ENCODE data around the gene TOX2.

The TOX2 gene

GRCh38 chr20:43949741-43950618, 35.3 kb downstream of the TOX2 start:
- no peak overlapping the region for H3K27ac ChIP-seq (ENCODE audit: low read length)
- H3K4me3 ChIP-seq (ENCODE audit: low read depth in 1 of 2, low read length in 2 of 2) = no peak overlapping the region
- peaks cover 0 to 6% of the 10 kb centered on the region in 2 donors for H3K4me1 ChIP-seq (ENCODE audit: control insufficient read depth in 1 of 2, insufficient read depth in 2 of 2, low read length in 2 of 2)
- no peaks in the 10 kb centered on the region for H3K9me3 ChIP-seq (ENCODE audit: control insufficient read depth in 1 of 2, low read length in 2 of 2)
- no peaks in the 10 kb centered on the region for H3K27me3 ChIP-seq (ENCODE audit: low read depth, low read length)
- H3K36me3 ChIP-seq (ENCODE audit: control insufficient read depth in 1 of 2, insufficient read depth in 2 of 2, low read length in 2 of 2) = no peaks in the 10 kb centered on the region

GRCh38 chr20:43953919-43954592, 39.4 kb downstream of the TOX2 start:
- peaks cover 6 to 12% of the 10 kb centered on the region in 2 donors for H3K4me1 ChIP-seq (ENCODE audit: control insufficient read depth in 1 of 2, insufficient read depth in 2 of 2, low read length in 2 of 2)
- no peaks in the 10 kb centered on the region for H3K9me3 ChIP-seq (ENCODE audit: control insufficient read depth in 1 of 2, low read length in 2 of 2)
- peaks cover 3% of the 10 kb centered on the region for H3K27me3 ChIP-seq (ENCODE audit: low read depth, low read length)
- no peak overlapping the region for H3K27ac ChIP-seq (ENCODE audit: low read length)
- H3K36me3 ChIP-seq (ENCODE audit: control insufficient read depth in 1 of 2, insufficient read depth in 2 of 2, low read length in 2 of 2) = no peaks in the 10 kb centered on the region
- no peak overlapping the region for H3K4me3 ChIP-seq (ENCODE audit: low read depth in 1 of 2, low read length in 2 of 2)

GRCh38 chr20:43954704-43955061, 40.0 kb downstream of the TOX2 start:
- H3K36me3 ChIP-seq (ENCODE audit: control insufficient read depth in 1 of 2, insufficient read depth in 2 of 2, low read length in 2 of 2) = no peaks in the 10 kb centered on the region
- peaks cover 4% of the 10 kb centered on the region for H3K27me3 ChIP-seq (ENCODE audit: low read depth, low read length)
- no peaks in the 10 kb centered on the region for H3K9me3 ChIP-seq (ENCODE audit: control insufficient read depth in 1 of 2, low read length in 2 of 2)
- no peak overlapping the region for H3K4me3 ChIP-seq (ENCODE audit: low read depth in 1 of 2, low read length in 2 of 2)
- peaks cover 13 to 15% of the 10 kb centered on the region in 2 donors for H3K4me1 ChIP-seq (ENCODE audit: control insufficient read depth in 1 of 2, insufficient read depth in 2 of 2, low read length in 2 of 2)
- H3K27ac ChIP-seq (ENCODE audit: low read length) = no peak overlapping the region

DNA sequence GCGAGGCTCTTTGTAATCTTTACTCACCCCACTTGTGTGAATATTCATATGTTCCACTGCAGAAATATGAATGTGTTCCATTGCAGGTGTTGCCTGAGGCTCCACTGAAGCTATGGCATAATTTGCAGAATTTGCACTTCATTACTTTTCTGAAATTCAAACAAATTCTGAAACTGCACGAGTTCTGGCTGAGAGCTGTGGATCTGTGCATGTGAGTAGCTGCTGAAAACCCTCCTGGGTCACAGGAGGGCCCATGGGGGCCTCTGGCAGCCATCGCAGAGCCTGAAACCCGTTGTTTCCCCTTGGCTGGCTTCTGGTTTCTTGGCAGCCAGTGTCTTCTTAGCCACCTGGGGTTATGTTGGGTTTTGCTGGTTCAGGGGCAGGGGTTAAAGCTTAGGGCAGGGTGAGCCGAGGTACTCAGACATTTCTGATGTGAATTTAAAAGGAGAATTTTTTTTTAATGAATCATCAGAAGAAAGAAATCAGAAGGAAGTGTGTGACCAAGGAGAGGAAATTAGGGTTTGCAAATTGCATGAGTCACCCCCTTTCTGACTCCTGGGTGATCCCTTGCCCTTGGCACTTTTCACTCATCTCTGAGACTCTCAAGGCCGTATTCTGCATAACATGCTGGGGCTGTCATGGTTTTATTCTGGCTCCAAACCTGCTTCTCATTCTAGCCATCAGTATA, 40.6 kb downstream of the TOX2 start:
- no peaks in the 10 kb centered on the region for H3K36me3 ChIP-seq (ENCODE audit: control insufficient read depth in 1 of 2, insufficient read depth in 2 of 2, low read length in 2 of 2)
- peaks cover 4% of the 10 kb centered on the region for H3K27me3 ChIP-seq (ENCODE audit: low read depth, low read length)
- no peaks in the 10 kb centered on the region for H3K9me3 ChIP-seq (ENCODE audit: control insufficient read depth in 1 of 2, low read length in 2 of 2)
- peaks cover 15% of the 10 kb centered on the region in 2 donors for H3K4me1 ChIP-seq (ENCODE audit: control insufficient read depth in 1 of 2, insufficient read depth in 2 of 2, low read length in 2 of 2)
- no peak overlapping the region for H3K27ac ChIP-seq (ENCODE audit: low read length)
- no peak overlapping the region for H3K4me3 ChIP-seq (ENCODE audit: low read depth in 1 of 2, low read length in 2 of 2)

DNA sequence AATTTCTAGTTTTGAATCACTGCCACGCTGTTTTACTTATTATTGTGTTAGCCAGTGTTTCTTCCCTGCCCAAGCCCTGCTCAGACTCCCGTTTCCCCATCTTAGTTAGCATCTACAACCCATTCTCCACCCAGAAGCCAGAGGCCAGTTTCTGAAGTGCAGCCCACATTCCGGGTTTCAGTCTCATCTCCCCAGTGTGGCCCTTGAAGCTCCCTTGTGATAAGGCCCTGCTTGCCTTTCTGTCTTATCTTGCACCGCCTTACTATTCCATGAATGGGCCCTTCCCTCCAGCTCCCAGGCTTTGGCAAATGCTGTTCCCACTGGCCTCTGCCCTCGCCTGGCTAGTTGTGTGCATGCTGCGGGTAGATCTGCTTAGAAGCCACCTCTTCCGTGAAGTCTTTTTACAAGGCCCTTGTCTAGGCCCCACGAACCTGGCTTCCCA, 41.1 kb downstream of the TOX2 start:
- Histone ChIP-seq H3K27ac (ENCODE audit: low read length) (peak overlapping the region; percentile 4), H3K27me3 (ENCODE audit: low read depth, low read length) (peaks cover 4% of the 10 kb centered on the region), H3K4me1 (ENCODE audit: control insufficient read depth in 1 of 2, insufficient read depth in 2 of 2, low read length in 2 of 2) (peaks cover 15% of the 10 kb centered on the region in 2 donors), H3K9me3 (ENCODE audit: control insufficient read depth in 1 of 2, low read length in 2 of 2) (no peaks in the 10 kb centered on the region), H3K36me3 (ENCODE audit: control insufficient read depth in 1 of 2, insufficient read depth in 2 of 2, low read length in 2 of 2) (no peaks in the 10 kb centered on the region), H3K4me3 (ENCODE audit: low read depth in 1 of 2, low read length in 2 of 2) (no peak overlapping the region)

DNA sequence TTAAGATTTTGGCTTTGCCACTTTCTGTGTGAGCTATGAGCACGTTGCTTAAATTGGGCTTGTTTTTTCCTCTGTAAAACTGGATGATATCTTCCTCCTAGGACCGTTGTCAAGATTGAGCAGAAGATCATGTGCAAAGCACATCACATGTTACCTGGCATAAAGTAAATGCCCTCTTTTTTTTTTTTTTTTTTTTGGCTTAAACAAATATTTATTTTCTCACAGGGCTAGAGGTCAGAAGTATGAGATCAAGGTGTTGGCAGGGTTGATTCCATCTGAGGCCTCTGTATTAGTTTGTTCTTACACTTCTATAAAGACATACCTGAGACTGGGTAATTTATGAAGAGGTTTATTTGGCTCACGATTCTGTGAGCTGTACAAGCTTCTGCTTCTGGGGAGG, 42.7 kb downstream of the TOX2 start:
- no peak overlapping the region for H3K4me3 ChIP-seq (ENCODE audit: low read depth in 1 of 2, low read length in 2 of 2)
- H3K27ac ChIP-seq (ENCODE audit: low read length) = no peak overlapping the region
- H3K4me1 ChIP-seq (ENCODE audit: control insufficient read depth in 1 of 2, insufficient read depth in 2 of 2, low read length in 2 of 2) = peaks cover 15% of the 10 kb centered on the region in 2 donors
- no peaks in the 10 kb centered on the region for H3K9me3 ChIP-seq (ENCODE audit: control insufficient read depth in 1 of 2, low read length in 2 of 2)
- peaks cover 4% of the 10 kb centered on the region for H3K27me3 ChIP-seq (ENCODE audit: low read depth, low read length)
- no peaks in the 10 kb centered on the region for H3K36me3 ChIP-seq (ENCODE audit: control insufficient read depth in 1 of 2, insufficient read depth in 2 of 2, low read length in 2 of 2)

DNA sequence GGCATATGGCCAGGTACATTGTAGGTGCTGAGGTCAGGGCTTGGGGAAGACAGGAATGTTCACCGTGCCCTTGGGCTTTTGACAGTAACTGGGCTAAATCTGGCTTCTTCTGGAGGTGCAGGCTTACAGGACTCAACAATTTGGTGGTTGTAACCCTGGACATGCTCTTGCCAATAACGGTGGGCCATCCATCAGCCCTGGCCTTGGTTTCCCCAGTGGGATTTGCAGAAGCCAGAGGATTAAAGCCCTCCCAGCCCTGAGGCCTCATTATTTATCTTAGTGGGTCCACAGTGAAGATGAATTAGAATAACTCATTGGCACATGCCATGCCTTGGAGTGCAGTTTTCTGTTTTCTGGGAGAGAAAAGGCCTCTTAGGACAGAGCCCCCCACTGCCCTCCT, 44.0 kb downstream of the TOX2 start:
- no peaks in the 10 kb centered on the region for H3K36me3 ChIP-seq (ENCODE audit: control insufficient read depth in 1 of 2, insufficient read depth in 2 of 2, low read length in 2 of 2)
- no peak overlapping the region for H3K4me3 ChIP-seq (ENCODE audit: low read depth in 1 of 2, low read length in 2 of 2)
- H3K27me3 ChIP-seq (ENCODE audit: low read depth, low read length) = peaks cover 4% of the 10 kb centered on the region
- peaks cover 15% of the 10 kb centered on the region in 2 donors for H3K4me1 ChIP-seq (ENCODE audit: control insufficient read depth in 1 of 2, insufficient read depth in 2 of 2, low read length in 2 of 2)
- no peak overlapping the region for H3K27ac ChIP-seq (ENCODE audit: low read length)
- no peaks in the 10 kb centered on the region for H3K9me3 ChIP-seq (ENCODE audit: control insufficient read depth in 1 of 2, low read length in 2 of 2)

- peak overlapping the region; percentile 3 for H3K27ac ChIP-seq (ENCODE audit: low read length)
- no peaks in the 10 kb centered on the region for H3K9me3 ChIP-seq (ENCODE audit: control insufficient read depth in 1 of 2, low read length in 2 of 2)
- no peaks in the 10 kb centered on the region for H3K36me3 ChIP-seq (ENCODE audit: control insufficient read depth in 1 of 2, insufficient read depth in 2 of 2, low read length in 2 of 2)
- peaks cover 15% of the 10 kb centered on the region in 2 donors for H3K4me1 ChIP-seq (ENCODE audit: control insufficient read depth in 1 of 2, insufficient read depth in 2 of 2, low read length in 2 of 2)
- H3K27me3 ChIP-seq (ENCODE audit: low read depth, low read length) = peaks cover 4% of the 10 kb centered on the region
- H3K4me3 ChIP-seq (ENCODE audit: low read depth in 1 of 2, low read length in 2 of 2) = peak overlapping the region in 1 of 2 donors; percentile 37
Observed at GRCh38 chr20:43959079-43959919, 44.6 kb downstream of the TOX2 start.

DNA sequence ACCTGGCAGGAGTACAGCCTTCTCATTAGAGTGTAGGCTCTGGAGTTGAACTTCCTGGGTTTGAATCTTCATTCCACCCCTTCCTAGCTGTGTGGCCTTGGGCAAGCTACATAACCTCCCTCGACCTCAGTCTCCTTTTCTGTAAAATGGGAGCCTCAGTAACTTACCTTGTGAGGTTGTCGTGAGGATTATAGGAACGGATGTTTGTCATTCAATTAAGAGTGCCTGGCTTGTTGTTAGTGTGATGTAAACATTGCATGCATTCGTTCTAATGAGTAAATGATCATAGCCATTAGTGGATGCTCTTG, 45.2 kb downstream of the TOX2 start:
- Histone ChIP-seq H3K27me3 (ENCODE audit: low read depth, low read length) (peaks cover 4% of the 10 kb centered on the region), H3K36me3 (ENCODE audit: control insufficient read depth in 1 of 2, insufficient read depth in 2 of 2, low read length in 2 of 2) (no peaks in the 10 kb centered on the region), H3K27ac (ENCODE audit: low read length) (peak overlapping the region; percentile 3), H3K4me3 (ENCODE audit: low read depth in 1 of 2, low read length in 2 of 2) (no peak overlapping the region), H3K9me3 (ENCODE audit: control insufficient read depth in 1 of 2, low read length in 2 of 2) (no peaks in the 10 kb centered on the region), H3K4me1 (ENCODE audit: control insufficient read depth in 1 of 2, insufficient read depth in 2 of 2, low read length in 2 of 2) (peaks cover 15% of the 10 kb centered on the region in 2 donors)

- H3K4me1 ChIP-seq (ENCODE audit: control insufficient read depth in 1 of 2, insufficient read depth in 2 of 2, low read length in 2 of 2) = peaks cover 15% of the 10 kb centered on the region in 2 donors
- no peaks in the 10 kb centered on the region for H3K36me3 ChIP-seq (ENCODE audit: control insufficient read depth in 1 of 2, insufficient read depth in 2 of 2, low read length in 2 of 2)
- H3K27ac ChIP-seq (ENCODE audit: low read length) = no peak overlapping the region
- H3K27me3 ChIP-seq (ENCODE audit: low read depth, low read length) = peaks cover 4% of the 10 kb centered on the region
- no peak overlapping the region for H3K4me3 ChIP-seq (ENCODE audit: low read depth in 1 of 2, low read length in 2 of 2)
- H3K9me3 ChIP-seq (ENCODE audit: control insufficient read depth in 1 of 2, low read length in 2 of 2) = no peaks in the 10 kb centered on the region
Observed at GRCh38 chr20:43960231-43960630, 45.6 kb downstream of the TOX2 start.

DNA sequence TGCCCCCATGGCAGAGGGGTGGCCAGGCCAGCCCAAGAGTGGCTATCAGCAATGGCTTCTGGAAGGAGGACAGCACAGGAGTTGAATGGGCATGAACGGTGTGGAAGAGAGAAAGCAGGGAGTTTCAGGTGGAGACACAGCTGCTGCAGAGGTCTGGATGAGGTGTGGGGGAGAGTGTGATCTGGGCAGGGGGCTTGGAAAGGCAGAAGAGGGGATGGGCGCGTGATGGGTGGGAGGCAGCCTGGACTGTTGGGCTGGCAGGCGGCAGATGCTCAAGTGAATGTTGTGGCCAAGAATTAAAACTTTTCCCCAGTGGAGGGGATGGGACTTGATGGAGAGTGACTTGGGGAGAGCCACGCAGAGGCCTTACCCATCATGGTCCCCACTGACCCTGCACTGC, 46.5 kb downstream of the TOX2 start:
- Histone ChIP-seq H3K27me3 (ENCODE audit: low read depth, low read length) (peaks cover 4% of the 10 kb centered on the region), H3K27ac (ENCODE audit: low read length) (no peak overlapping the region), H3K4me1 (ENCODE audit: control insufficient read depth in 1 of 2, insufficient read depth in 2 of 2, low read length in 2 of 2) (peaks cover 15% of the 10 kb centered on the region in 2 donors), H3K9me3 (ENCODE audit: control insufficient read depth in 1 of 2, low read length in 2 of 2) (no peaks in the 10 kb centered on the region), H3K36me3 (ENCODE audit: control insufficient read depth in 1 of 2, insufficient read depth in 2 of 2, low read length in 2 of 2) (no peaks in the 10 kb centered on the region), H3K4me3 (ENCODE audit: low read depth in 1 of 2, low read length in 2 of 2) (no peak overlapping the region)
